Measurements from ENCODE around the gene HMOX2.
A peak's percentile ranks its signal among the peaks of the same experiment; 100 is the strongest.

Gene HMOX2

GRCh38 chr16:4455951-4456350 lies 20.2 kb upstream of the HMOX2 start:
- DNase-seq (ENCODE audit: low read depth), result no peak
- TF ChIP-seq POLR2A (IDR thresholded peaks at IDR 0.05; ENCODE audit: extremely low read depth, insufficient read length), result no peak
- no peak for TF ChIP-seq MYC (IDR thresholded peaks at IDR 0.05; ENCODE audit: low read depth, low read length)
- no peak for TF ChIP-seq CTCF (IDR thresholded peaks at IDR 0.05; ENCODE audit: low read depth, low read length)
- TF ChIP-seq MAX (IDR thresholded peaks at IDR 0.05; ENCODE audit: low read depth, low read length), result no peak

GRCh38 chr16:4460936-4461249 lies 15.3 kb upstream of the HMOX2 start:
- DNase-seq (ENCODE audit: low read depth), result no peak
- no peak overlapping the region for H3K4me3 ChIP-seq (ENCODE audit: low read depth, low read length)
- TF ChIP-seq POLR2A (IDR thresholded peaks at IDR 0.05; ENCODE audit: extremely low read depth, insufficient read length), result no peak
- TF ChIP-seq CTCF (IDR thresholded peaks at IDR 0.05; ENCODE audit: low read depth, low read length), result no peak

More at GRCh38 chr16:4455951-4456350, 20.2 kb upstream of the HMOX2 start:
- H3K4me3 ChIP-seq (ENCODE audit: low read depth, low read length), result no peak overlapping the region

GRCh38 chr16:4461250-4462085 lies 14.7 kb upstream of the HMOX2 start:
- peak; percentile 20 for DNase-seq (ENCODE audit: low read depth)
- no peak overlapping the region for H3K4me3 ChIP-seq (ENCODE audit: low read depth, low read length)
- TF ChIP-seq MAX (IDR thresholded peaks at IDR 0.05; ENCODE audit: low read depth, low read length) (no peak), MYC (IDR thresholded peaks at IDR 0.05; ENCODE audit: low read depth, low read length) (no peak), CTCF (IDR thresholded peaks at IDR 0.05; ENCODE audit: low read depth, low read length) (no peak), POLR2A (IDR thresholded peaks at IDR 0.05; ENCODE audit: extremely low read depth, insufficient read length) (no peak)

- H3K4me3 ChIP-seq (ENCODE audit: low read depth, low read length), result no peak overlapping the region
- TF ChIP-seq POLR2A (IDR thresholded peaks at IDR 0.05; ENCODE audit: extremely low read depth, insufficient read length) (no peak), CTCF (IDR thresholded peaks at IDR 0.05; ENCODE audit: low read depth, low read length) (no peak), MAX (IDR thresholded peaks at IDR 0.05; ENCODE audit: low read depth, low read length) (no peak), MYC (IDR thresholded peaks at IDR 0.05; ENCODE audit: low read depth, low read length) (no peak)
- no peak for DNase-seq (ENCODE audit: low read depth)
These were observed 12.6 kb upstream of the HMOX2 start for GRCh38 chr16:4463522-4464163.

GRCh38 chr16:4465977-4466779 lies 10.0 kb upstream of the HMOX2 start:
- no peak overlapping the region for H3K4me3 ChIP-seq (ENCODE audit: low read depth, low read length)
- no peak for DNase-seq (ENCODE audit: low read depth)
- no peak for TF ChIP-seq POLR2A (IDR thresholded peaks at IDR 0.05; ENCODE audit: extremely low read depth, insufficient read length)
- TF ChIP-seq MAX (IDR thresholded peaks at IDR 0.05; ENCODE audit: low read depth, low read length), result no peak
- no peak for TF ChIP-seq MYC (IDR thresholded peaks at IDR 0.05; ENCODE audit: low read depth, low read length)
- TF ChIP-seq CTCF (IDR thresholded peaks at IDR 0.05; ENCODE audit: low read depth, low read length), result no peak

All from NB4 (cell line).